ENCODE data around the gene ARSB.
A peak's percentile ranks its signal among the peaks of the same experiment; 100 is the strongest.
"Not testable (repeated sequence)": the region's sequence is repeated elsewhere in the genome, so short reads cannot be mapped to it uniquely, and the experiment has no call there.

ARSB gene

GRCh38 chr5:78930721-78931120 is 54.4 kb downstream of the ARSB start:
- DNase-seq: peak; percentile 86

- no peak for DNase-seq
Measured at GRCh38 chr5:78929833-78930232, 55.3 kb downstream of the ARSB start.

- DNase-seq: peak; percentile 93
Measured at GRCh38 chr5:78927657-78928282, 57.3 kb downstream of the ARSB start.

- peak; percentile 32 for DNase-seq
Measured at GRCh38 chr5:78926252-78926651, 58.9 kb downstream of the ARSB start.

- DNase-seq: no peak
Measured at GRCh38 chr5:78925129-78925876, 59.8 kb downstream of the ARSB start.

- DNase-seq: no peak
Measured at GRCh38 chr5:78923622-78923970, 61.5 kb downstream of the ARSB start.

- no peak for DNase-seq
Measured at GRCh38 chr5:78922879-78923621, 62.1 kb downstream of the ARSB start.

- DNase-seq: peak; percentile 47
Measured at GRCh38 chr5:78920604-78921003, 64.5 kb downstream of the ARSB start.

- DNase-seq: no peak
Measured at GRCh38 chr5:78919796-78920195, 65.3 kb downstream of the ARSB start.

GRCh38 chr5:78916044-78916443 is 69.1 kb downstream of the ARSB start:
- DNase-seq: no peak

- no peak for DNase-seq
Measured at GRCh38 chr5:78915170-78915569, 69.9 kb downstream of the ARSB start.

- no peak for DNase-seq
Measured at GRCh38 chr5:78912811-78913210, 72.3 kb downstream of the ARSB start.

GRCh38 chr5:78912085-78912771 is 72.9 kb downstream of the ARSB start:
- no peak for DNase-seq

- not testable (repeated sequence) for DNase-seq
Measured at GRCh38 chr5:78909224-78909983, 75.7 kb downstream of the ARSB start.

GRCh38 chr5:78908173-78909061 is 76.7 kb downstream of the ARSB start:
- DNase-seq: peak; percentile 67

GRCh38 chr5:78907255-78907891 is 77.7 kb downstream of the ARSB start:
- DNase-seq: peak; percentile 93

GRCh38 chr5:78905084-78905938 is 79.8 kb downstream of the ARSB start:
- peak; percentile 55 for DNase-seq

- peak; percentile 31 for DNase-seq
Measured at GRCh38 chr5:78903861-78904260, 81.2 kb downstream of the ARSB start.

- peak; percentile 22 for DNase-seq
Measured at GRCh38 chr5:78903353-78903752, 81.8 kb downstream of the ARSB start.

GRCh38 chr5:78899922-78900362 is 85.2 kb downstream of the ARSB start:
- peak; percentile 72 for DNase-seq

Data from fibroblast of skin of scalp (primary cell).